Glutamatergic neuron (in vitro differentiated cells): Measurements from ENCODE around the gene RASGRP1. TPM values are rescaled to one million over a fixed set of nuclear protein-coding genes. Genes with fewer than 3 reads are reported as not detected.

Experiments used
- DNase-seq: peaks from one replicate; pipeline ENCODE4 v3.0.0; 2022
- H3K27ac Mint-ChIP-seq: one replicate; pipeline ENCODE4 v1.8.0; 2020; ENCODE audit warnings: mild to moderate bottlenecking, mixed read lengths, inconsistent platforms; ENCODE audit not compliant: unreplicated experiment
- H3K27me3 Mint-ChIP-seq: one replicate; pipeline ENCODE4 v1.8.0; 2020; ENCODE audit warnings: mild to moderate bottlenecking, moderate library complexity, mixed read lengths, inconsistent platforms; ENCODE audit not compliant: unreplicated experiment
- H3K36me3 Mint-ChIP-seq: one replicate; pipeline ENCODE4 v1.8.0; 2020; ENCODE audit warnings: mild to moderate bottlenecking, mixed read lengths, inconsistent platforms; ENCODE audit not compliant: unreplicated experiment
- H3K4me1 Mint-ChIP-seq: one replicate; pipeline ENCODE4 v1.8.0; 2020; ENCODE audit warnings: mild to moderate bottlenecking, low read depth, mixed read lengths, inconsistent platforms; ENCODE audit not compliant: unreplicated experiment
- H3K4me3 Mint-ChIP-seq: one replicate; pipeline ENCODE4 v1.8.0; 2020; ENCODE audit warnings: mild to moderate bottlenecking, mixed read lengths, inconsistent platforms; ENCODE audit not compliant: unreplicated experiment
- H3K9me3 Mint-ChIP-seq: one replicate; pipeline ENCODE4 v1.8.0; 2020; ENCODE audit warnings: mild to moderate bottlenecking, moderate library complexity, mixed read lengths, inconsistent platforms; ENCODE audit not compliant: unreplicated experiment
- CTCF ChIP-seq: fragments of 200-600 bp; sonication (generic); IDR thresholded peaks from one replicate; pipeline ENCODE4 v1.5.0; 2021; ENCODE audit not compliant: partially characterized antibody, unreplicated experiment
- total RNA-seq: library from RNA; stranded (reverse); fragmentation: NEBNext Ultra II Directional; extraction: Animal tissue kit (Norgen Biotek cat#: 25700); gene quantifications from one replicate; pipeline ENCODE4 v1.2.1, GENCODE V29; 2021; ENCODE audit not compliant: unreplicated experiment

RASGRP1 gene
- total RNA-seq, 1 donor from 2014 or later: not detected

- Mint-ChIP-seq H3K36me3 (no peaks in the 10 kb centered on the region), H3K4me3 (no peak overlapping the region), H3K27me3 (no peaks in the 10 kb centered on the region), H3K27ac (no peak overlapping the region), H3K9me3 (peaks cover 2% of the 10 kb centered on the region), H3K4me1 (peaks cover 4% of the 10 kb centered on the region)
- DNase-seq: no peak
- TF ChIP-seq CTCF: no peak
Measured at GRCh38 chr15:38600236-38600635, 35.6 kb upstream of the RASGRP1 start.

- Mint-ChIP-seq H3K4me1 (peaks cover 4% of the 10 kb centered on the region), H3K4me3 (no peak overlapping the region), H3K36me3 (no peaks in the 10 kb centered on the region), H3K27ac (no peak overlapping the region), H3K27me3 (no peaks in the 10 kb centered on the region), H3K9me3 (peaks cover 2% of the 10 kb centered on the region)
- DNase-seq: no peak
- TF ChIP-seq CTCF: no peak
Measured at GRCh38 chr15:38598749-38599148, 34.1 kb upstream of the RASGRP1 start.

DNA sequence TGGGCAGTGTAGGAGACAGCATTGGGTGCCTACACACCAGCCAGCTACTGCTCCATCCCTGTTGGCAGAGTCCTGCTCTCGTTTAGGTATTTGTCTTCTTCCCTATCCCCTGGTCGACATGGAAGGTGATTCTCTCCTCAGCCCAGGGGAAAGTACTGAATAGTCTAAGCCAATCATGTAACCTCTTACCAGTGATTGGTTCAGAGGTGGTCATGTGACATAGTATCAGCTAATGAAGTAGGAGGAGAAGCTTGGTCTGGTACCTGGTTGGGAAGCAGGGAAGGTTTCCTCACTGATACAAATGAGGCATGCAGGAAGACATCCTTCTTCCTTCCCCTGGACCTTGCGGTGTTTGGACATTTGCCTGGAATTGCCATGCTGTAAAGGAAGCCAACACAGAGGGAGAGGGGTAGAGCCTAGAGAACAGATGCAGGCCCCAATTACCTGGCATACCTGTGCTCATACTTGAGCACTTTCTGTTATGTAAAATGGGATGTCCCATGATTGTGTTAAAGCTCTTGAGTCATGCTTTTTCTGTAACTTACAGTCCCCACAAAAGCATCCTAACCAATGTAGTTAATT is 32.7 kb upstream of the RASGRP1 start:
- Mint-ChIP-seq H3K36me3 (no peaks in the 10 kb centered on the region), H3K4me3 (no peak overlapping the region), H3K9me3 (peaks cover 2% of the 10 kb centered on the region), H3K27ac (no peak overlapping the region), H3K4me1 (peaks cover 4% of the 10 kb centered on the region), H3K27me3 (no peaks in the 10 kb centered on the region)
- no peak for DNase-seq
- no peak for TF ChIP-seq CTCF

DNA sequence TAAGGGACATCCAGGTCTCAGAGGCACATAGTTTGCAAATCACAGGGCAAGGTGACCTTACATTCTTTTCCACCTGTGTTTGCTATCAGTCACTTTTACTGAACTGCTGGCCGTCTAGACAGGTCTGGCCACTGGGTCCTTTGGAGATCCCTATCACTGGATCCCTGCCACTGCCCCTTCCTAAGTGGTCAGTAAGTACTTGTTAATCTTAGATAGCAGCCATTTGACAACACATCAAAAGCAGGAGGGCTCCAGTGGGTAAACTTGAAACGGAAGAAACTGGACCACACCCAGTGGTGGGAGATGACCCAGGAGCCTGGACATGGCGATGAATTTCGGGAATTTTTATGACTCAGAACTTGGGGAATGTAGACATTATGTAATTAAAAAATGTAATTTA is 28.9 kb upstream of the RASGRP1 start:
- peaks cover 2% of the 10 kb centered on the region for H3K9me3 Mint-ChIP-seq
- no peak for DNase-seq
- no peaks in the 10 kb centered on the region for H3K36me3 Mint-ChIP-seq
- H3K27ac Mint-ChIP-seq: no peak overlapping the region
- no peaks in the 10 kb centered on the region for H3K4me1 Mint-ChIP-seq
- TF ChIP-seq CTCF: no peak
- no peaks in the 10 kb centered on the region for H3K27me3 Mint-ChIP-seq
- H3K4me3 Mint-ChIP-seq: no peak overlapping the region

- no peak overlapping the region for H3K27ac Mint-ChIP-seq
- no peaks in the 10 kb centered on the region for H3K36me3 Mint-ChIP-seq
- peaks cover 2% of the 10 kb centered on the region for H3K27me3 Mint-ChIP-seq
- no peaks in the 10 kb centered on the region for H3K9me3 Mint-ChIP-seq
- TF ChIP-seq CTCF: no peak
- H3K4me3 Mint-ChIP-seq: no peak overlapping the region
- H3K4me1 Mint-ChIP-seq: no peaks in the 10 kb centered on the region
- DNase-seq: no peak
Measured at GRCh38 chr15:38589502-38589901, 24.9 kb upstream of the RASGRP1 start.
